Mesenchymal stem cell (in vitro differentiated cells and primary cell): ENCODE results near the gene TSC1.

ENCODE experiments used
- DNase-seq: peaks from one replicate; pipeline ENCODE4 v3.0.0-alpha.2; 2013
- H2AFZ ChIP-seq: one replicate; pipeline ENCODE4 v1.6.1; 2013; ENCODE audit warnings: low read depth, mild to moderate bottlenecking, control low read depth, inconsistent platforms, low read length, moderate library complexity
- H2AK5ac ChIP-seq: 2 replicates; pipeline ENCODE4 v1.6.1; 2013; ENCODE audit warnings: low read length, moderate library complexity, mild to moderate bottlenecking, inconsistent platforms; ENCODE audit not compliant: severe bottlenecking
- H2BK120ac ChIP-seq: one replicate; pipeline ENCODE4 v1.6.1; 2013; ENCODE audit warnings: low read depth, mild to moderate bottlenecking, inconsistent platforms, low read length, moderate library complexity
- H2BK12ac ChIP-seq, 2 experiments: one replicate each; pipeline ENCODE4 v1.6.1; 2013; ENCODE audit warnings: inconsistent platforms in 2 of 2, low read length in 2 of 2, mild to moderate bottlenecking in 2 of 2, moderate library complexity in 2 of 2, control low read depth in 1 of 2
- H2BK15ac ChIP-seq: one replicate; pipeline ENCODE4 v1.6.1; 2013; ENCODE audit warnings: mild to moderate bottlenecking, low read depth, inconsistent platforms; ENCODE audit not compliant: poor library complexity, severe bottlenecking
- H2BK5ac ChIP-seq: 2 replicates; pipeline ENCODE4 v1.6.1; 2013; ENCODE audit warnings: low read depth, mild to moderate bottlenecking, low read length, control low read depth, inconsistent platforms; ENCODE audit not compliant: poor library complexity, severe bottlenecking
- H3K14ac ChIP-seq, 2 experiments: one replicate each; pipeline ENCODE4 v1.6.1; 2013; ENCODE audit warnings: inconsistent platforms in 2 of 2, low read length in 2 of 2, control low read depth in 1 of 2, mild to moderate bottlenecking in 1 of 2, moderate library complexity in 1 of 2
- H3K18ac ChIP-seq, 2 experiments: one replicate each; pipeline ENCODE4 v1.6.1; 2013; ENCODE audit warnings: inconsistent platforms in 2 of 2, low read length in 2 of 2, control low read depth in 1 of 2, low read depth in 1 of 2, mild to moderate bottlenecking in 1 of 2
- H3K23ac ChIP-seq, 2 experiments: one replicate each; pipeline ENCODE4 v1.6.1; 2013; ENCODE audit warnings: inconsistent platforms in 2 of 2, low read length in 2 of 2, mild to moderate bottlenecking in 2 of 2, moderate library complexity in 2 of 2, control low read depth in 1 of 2
- H3K27ac ChIP-seq: 2 replicates; pipeline ENCODE4 v1.5.1; 2013; ENCODE audit warnings: mild to moderate bottlenecking, moderate library complexity, low read length, control low read depth, inconsistent platforms; ENCODE audit not compliant: poor library complexity, severe bottlenecking
- H3K27me3 ChIP-seq, 2 experiments: 2 replicates each; pipeline versions ENCODE4 v1.6.1 to v1.7.0; 2013; ENCODE audit warnings: low read length in 2 of 2, mild to moderate bottlenecking in 2 of 2, moderate library complexity in 2 of 2, control low read depth in 1 of 2, inconsistent platforms in 1 of 2; ENCODE audit not compliant: control insufficient read depth in 1 of 2, insufficient read depth in 1 of 2
- H3K36me3 ChIP-seq, 2 experiments: 2 replicates each; pipeline versions ENCODE4 v1.6.1 to v1.7.0; 2013; ENCODE audit warnings: low read length in 2 of 2, control low read depth in 1 of 2, inconsistent platforms in 1 of 2, low read depth in 1 of 2, mild to moderate bottlenecking in 1 of 2; ENCODE audit not compliant: insufficient read depth in 2 of 2, control insufficient read depth in 1 of 2
- H3K4ac ChIP-seq, 2 experiments: one replicate each; pipeline ENCODE4 v1.6.1; 2013; ENCODE audit warnings: inconsistent platforms in 2 of 2, low read length in 2 of 2, mild to moderate bottlenecking in 2 of 2, moderate library complexity in 2 of 2, control low read depth in 1 of 2, low read depth in 1 of 2
- H3K4me1 ChIP-seq: 2 replicates; pipeline ENCODE4 v1.6.1; 2013; ENCODE audit warnings: low read depth, low read length, control low read depth; ENCODE audit not compliant: control insufficient read depth, insufficient read depth
- H3K4me2 ChIP-seq: 2 replicates; pipeline ENCODE4 v1.6.1; 2013; ENCODE audit warnings: low read length, mild to moderate bottlenecking, inconsistent platforms; ENCODE audit not compliant: poor library complexity, severe bottlenecking
- H3K4me3 ChIP-seq, 2 experiments: 2 replicates each; pipeline versions ENCODE4 v1.5.1 to v1.7.0; 2013; ENCODE audit warnings: low read length in 2 of 2, mild to moderate bottlenecking in 2 of 2, control low read depth in 1 of 2, low read depth in 1 of 2; ENCODE audit not compliant: insufficient read depth in 1 of 2
- H3K79me1 ChIP-seq: replicated peaks from 2 replicates; pipeline ENCODE4 v1.6.1; 2013; ENCODE audit warnings: mild to moderate bottlenecking, control low read depth, low read length, inconsistent platforms; ENCODE audit not compliant: poor library complexity, severe bottlenecking
- H3K9ac ChIP-seq: 2 replicates; pipeline ENCODE4 v1.7.0; 2013; ENCODE audit warnings: mild to moderate bottlenecking, low read length, moderate library complexity
- H3K9me3 ChIP-seq: 2 replicates; pipeline ENCODE4 v1.7.0; 2013; ENCODE audit warnings: mild to moderate bottlenecking, low read length; ENCODE audit not compliant: control insufficient read depth
- H4K8ac ChIP-seq: one replicate; pipeline ENCODE4 v1.6.1; 2013; ENCODE audit warnings: inconsistent platforms, mild to moderate bottlenecking, low read length, moderate library complexity
- H4K91ac ChIP-seq: one replicate; pipeline ENCODE4 v1.6.1; 2013; ENCODE audit warnings: mild to moderate bottlenecking, low read length, inconsistent platforms
- WGBS: methylation state at CpG from one replicate; pipeline ENCODE4 v1.1.7; 2013; ENCODE audit warnings: mixed read lengths; 5-methylcytosine and 5-hydroxymethylcytosine counted together

Gene TSC1

DNA sequence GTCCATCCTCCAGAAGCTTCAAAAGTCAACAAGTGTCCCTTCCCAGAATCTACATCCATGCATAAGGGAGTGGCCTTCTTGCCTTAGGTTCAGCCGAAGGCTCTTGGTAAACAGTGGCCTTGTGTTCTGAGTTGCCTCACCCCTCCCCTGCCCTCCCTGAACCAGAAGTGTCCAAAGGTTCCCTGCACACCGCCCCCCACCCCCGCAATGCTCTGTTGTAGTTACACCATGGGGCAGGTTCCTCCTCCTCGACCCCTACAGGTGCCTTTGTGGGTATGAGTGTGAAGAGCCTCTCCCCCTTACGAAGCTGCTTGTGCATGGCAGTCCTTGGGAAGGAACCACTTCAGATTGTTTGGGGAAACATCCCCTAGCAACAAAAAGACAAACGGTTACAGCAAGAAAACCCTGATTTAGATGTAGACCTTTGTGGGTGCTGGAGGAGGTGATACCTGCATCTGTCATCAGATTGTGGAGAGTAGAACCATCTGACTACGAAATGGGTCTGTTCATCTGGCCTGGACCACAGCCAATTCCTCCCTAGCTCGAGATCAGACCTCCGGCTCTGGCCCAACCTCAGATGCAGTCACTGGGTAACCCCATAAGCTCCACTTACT, 58.6 kb downstream of the TSC1 start:
- H3K9me3 ChIP-seq, result no peaks in the 10 kb centered on the region
- peaks cover 12 to 25% of the 10 kb centered on the region in 2 experiments for H3K36me3 ChIP-seq
- no peak overlapping the region for H3K14ac ChIP-seq
- H3K4ac ChIP-seq, result no peak overlapping the region
- H3K4me2 ChIP-seq, result no peak overlapping the region
- H3K9ac ChIP-seq, result no peak overlapping the region
- no peak for DNase-seq
- no peak overlapping the region for H2BK5ac ChIP-seq
- H3K23ac ChIP-seq, result no peak overlapping the region
- no peak overlapping the region for H3K18ac ChIP-seq
- 90% methylated on average over 7 of the region's 9 CpGs for WGBS
- no peaks in the 10 kb centered on the region for H3K79me1 ChIP-seq
- no peak overlapping the region for H2AK5ac ChIP-seq
- H2BK15ac ChIP-seq, result no peak overlapping the region
- H3K27ac ChIP-seq, result no peak overlapping the region
- H4K8ac ChIP-seq, result no peak overlapping the region
- no peaks in the 10 kb centered on the region for H3K27me3 ChIP-seq
- H3K4me1 ChIP-seq, result peaks cover 5% of the 10 kb centered on the region
- no peak overlapping the region for H3K4me3 ChIP-seq
- H2AFZ ChIP-seq, result no peak overlapping the region
- no peak overlapping the region for H2BK12ac ChIP-seq
- H4K91ac ChIP-seq, result no peak overlapping the region
- no peak overlapping the region for H2BK120ac ChIP-seq

DNA sequence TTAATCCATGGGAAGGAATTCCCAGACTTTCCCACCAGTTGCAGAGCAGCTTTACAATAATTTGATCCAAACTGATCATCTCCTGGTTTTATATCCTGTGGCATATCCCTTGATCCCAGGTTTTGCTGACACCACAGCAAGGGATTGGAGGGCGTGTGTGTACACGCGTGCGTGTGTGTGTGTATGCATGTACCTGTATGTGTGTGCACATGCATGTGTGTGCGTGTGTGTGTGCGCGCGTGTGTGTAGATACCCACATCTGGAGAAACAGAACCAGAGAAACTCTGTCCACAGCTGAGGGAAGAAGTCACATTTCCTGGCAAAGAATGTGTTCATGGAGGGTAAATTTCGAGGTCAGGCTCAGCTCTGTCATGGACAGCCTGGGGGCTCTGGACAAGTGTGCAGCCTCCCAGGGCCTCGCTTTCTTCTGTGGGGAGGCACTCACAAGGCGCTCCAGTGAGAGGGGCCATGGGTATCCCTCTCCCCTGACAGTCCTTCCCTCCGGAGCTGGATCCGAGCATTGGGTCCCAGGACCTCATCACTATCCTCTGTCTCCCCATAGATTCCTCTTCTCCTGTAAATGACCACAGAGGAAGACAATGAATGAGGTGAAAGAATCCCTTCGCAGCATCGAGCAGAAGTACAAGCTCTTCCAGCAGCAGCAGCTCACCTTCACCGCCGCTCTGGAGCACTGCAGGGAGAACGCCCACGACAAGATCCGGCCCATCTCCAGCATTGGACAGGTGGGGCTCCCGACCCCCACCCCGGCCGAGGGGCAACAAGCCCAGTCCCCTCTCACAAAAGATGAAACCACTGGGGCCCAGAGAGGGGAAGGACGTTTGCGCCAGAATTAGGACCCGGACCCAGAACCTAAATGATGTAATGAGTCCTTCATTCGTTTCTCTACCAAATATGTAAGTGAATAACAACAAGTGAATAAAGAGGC, 60.8 kb downstream of the TSC1 start:
- no peak overlapping the region for H3K9ac ChIP-seq
- no peaks in the 10 kb centered on the region for H3K79me1 ChIP-seq
- no peak overlapping the region for H3K23ac ChIP-seq
- no peak overlapping the region for H3K4me3 ChIP-seq
- WGBS, result 92% methylated on average over 24 of the region's 27 CpGs
- H2BK15ac ChIP-seq, result no peak overlapping the region
- peaks cover 8% of the 10 kb centered on the region for H3K4me1 ChIP-seq
- no peak overlapping the region for H2BK5ac ChIP-seq
- no peaks in the 10 kb centered on the region for H3K27me3 ChIP-seq
- no peak overlapping the region for H4K91ac ChIP-seq
- no peak overlapping the region for H2BK120ac ChIP-seq
- H2AK5ac ChIP-seq, result no peak overlapping the region
- H3K14ac ChIP-seq, result no peak overlapping the region
- no peak for DNase-seq
- H3K4ac ChIP-seq, result no peak overlapping the region
- H4K8ac ChIP-seq, result no peak overlapping the region
- no peaks in the 10 kb centered on the region for H3K9me3 ChIP-seq
- H3K18ac ChIP-seq, result no peak overlapping the region
- no peak overlapping the region for H3K27ac ChIP-seq
- H3K36me3 ChIP-seq, result peaks cover 12 to 21% of the 10 kb centered on the region in 2 experiments
- H3K4me2 ChIP-seq, result no peak overlapping the region
- no peak overlapping the region for H2BK12ac ChIP-seq
- H2AFZ ChIP-seq, result no peak overlapping the region

GRCh38 chr9:132882616-132883015, 61.8 kb downstream of the TSC1 start:
- peaks cover 0 to 2% of the 10 kb centered on the region in 2 experiments for H3K27me3 ChIP-seq
- peaks cover 12% of the 10 kb centered on the region for H3K4me1 ChIP-seq
- no peak overlapping the region for H3K4me3 ChIP-seq
- H2BK15ac ChIP-seq, result no peak overlapping the region
- H2BK5ac ChIP-seq, result no peak overlapping the region
- no peak overlapping the region for H3K14ac ChIP-seq
- no peak overlapping the region for H3K9ac ChIP-seq
- no peak overlapping the region for H3K27ac ChIP-seq
- no peak overlapping the region for H2AFZ ChIP-seq
- H3K4ac ChIP-seq, result no peak overlapping the region
- H2BK120ac ChIP-seq, result no peak overlapping the region
- no peak overlapping the region for H3K23ac ChIP-seq
- DNase-seq, result no peak
- H2AK5ac ChIP-seq, result no peak overlapping the region
- peaks cover 10 to 16% of the 10 kb centered on the region in 2 experiments for H3K36me3 ChIP-seq
- H2BK12ac ChIP-seq, result no peak overlapping the region
- H4K91ac ChIP-seq, result no peak overlapping the region
- H3K4me2 ChIP-seq, result no peak overlapping the region
- no peaks in the 10 kb centered on the region for H3K9me3 ChIP-seq
- WGBS, result 77% methylated on average over 6 of the region's 6 CpGs
- no peak overlapping the region for H3K18ac ChIP-seq
- H4K8ac ChIP-seq, result no peak overlapping the region
- H3K79me1 ChIP-seq, result peaks cover 3% of the 10 kb centered on the region

DNA sequence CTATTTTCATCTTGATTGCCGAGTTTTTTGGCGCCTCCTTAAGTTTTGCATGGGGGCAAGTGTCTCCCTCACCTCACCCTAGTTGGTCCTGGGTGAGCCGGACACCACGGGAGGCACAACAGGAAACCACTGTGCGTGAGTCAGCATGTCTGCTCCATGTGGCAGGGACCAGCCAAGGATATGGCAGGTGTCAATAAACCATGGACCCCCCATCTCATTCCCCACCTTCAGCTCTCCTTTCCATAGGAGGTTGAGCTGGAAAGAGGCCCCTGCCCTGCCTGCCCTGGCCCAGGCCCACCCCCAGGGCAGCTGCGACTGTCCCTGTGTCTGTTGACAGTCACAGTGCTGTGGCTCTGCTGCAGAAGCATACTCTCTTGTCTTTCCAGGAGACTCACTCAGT, 62.6 kb downstream of the TSC1 start:
- H3K4me3 ChIP-seq, result no peak overlapping the region

More for the DNA sequence above, 62.6 kb downstream of the TSC1 start:
- peaks cover 4% of the 10 kb centered on the region for H3K79me1 ChIP-seq
- peaks cover 5 to 13% of the 10 kb centered on the region in 2 experiments for H3K36me3 ChIP-seq
- H2AK5ac ChIP-seq, result no peak overlapping the region
- no peak overlapping the region for H2BK15ac ChIP-seq
- peaks cover 16% of the 10 kb centered on the region for H3K4me1 ChIP-seq
- H3K18ac ChIP-seq, result no peak overlapping the region
- H3K27me3 ChIP-seq, result peaks cover 0 to 8% of the 10 kb centered on the region in 2 experiments
- peak overlapping the region in 1 of 2 experiments; percentile 47 for H3K14ac ChIP-seq
- H2BK120ac ChIP-seq, result no peak overlapping the region
- peak overlapping the region in 1 of 2 experiments; percentile 40 for H2BK12ac ChIP-seq
- H3K4me2 ChIP-seq, result no peak overlapping the region
- no peak overlapping the region for H3K27ac ChIP-seq
- 84% methylated on average over 6 of the region's 6 CpGs for WGBS
- no peak overlapping the region for H2AFZ ChIP-seq
- H3K9me3 ChIP-seq, result no peaks in the 10 kb centered on the region
- no peak overlapping the region for H4K91ac ChIP-seq
- no peak overlapping the region for H2BK5ac ChIP-seq
- DNase-seq, result no peak
- no peak overlapping the region for H3K9ac ChIP-seq
- H3K23ac ChIP-seq, result no peak overlapping the region
- no peak overlapping the region for H4K8ac ChIP-seq
- no peak overlapping the region for H3K4ac ChIP-seq
